ENCODE data around the gene OSBPL3.
"Not testable (repeated sequence)": the region's sequence is repeated elsewhere in the genome, so short reads cannot be mapped to it uniquely, and the experiment has no call there.

Gene OSBPL3

GRCh38 chr7:24917510-24918239 is 62.3 kb downstream of the OSBPL3 start:
- no peak for DNase-seq

- DNase-seq = no peak
Measured at GRCh38 chr7:24916463-24917040, 63.4 kb downstream of the OSBPL3 start.

GRCh38 chr7:24914465-24914859 is 65.5 kb downstream of the OSBPL3 start:
- DNase-seq = no peak

GRCh38 chr7:24913801-24914464 is 66.0 kb downstream of the OSBPL3 start:
- no peak for DNase-seq

- no peak for DNase-seq
Measured at GRCh38 chr7:24912874-24913514, 67.0 kb downstream of the OSBPL3 start.

GRCh38 chr7:24912424-24912823 is 67.6 kb downstream of the OSBPL3 start:
- DNase-seq = no peak

- DNase-seq = peak; percentile 69
Measured at GRCh38 chr7:24911213-24911603, 68.8 kb downstream of the OSBPL3 start.

- no peak for DNase-seq
Measured at GRCh38 chr7:24910551-24911212, 69.3 kb downstream of the OSBPL3 start.

- no peak for DNase-seq
Measured at GRCh38 chr7:24908727-24909126, 71.3 kb downstream of the OSBPL3 start.

- no peak for DNase-seq
Measured at GRCh38 chr7:24908166-24908565, 71.8 kb downstream of the OSBPL3 start.

GRCh38 chr7:24907311-24907886 is 72.6 kb downstream of the OSBPL3 start:
- peak; percentile 76 for DNase-seq

- DNase-seq = no peak
Measured at GRCh38 chr7:24905996-24906770, 73.8 kb downstream of the OSBPL3 start.

- DNase-seq = not testable (repeated sequence)
Measured at GRCh38 chr7:24903992-24904391, 76.0 kb downstream of the OSBPL3 start.

- DNase-seq = no peak
Measured at GRCh38 chr7:24903559-24903958, 76.4 kb downstream of the OSBPL3 start.

GRCh38 chr7:24902931-24903330 is 77.0 kb downstream of the OSBPL3 start:
- DNase-seq = no peak

GRCh38 chr7:24902276-24902675 is 77.7 kb downstream of the OSBPL3 start:
- DNase-seq = no peak

- no peak for DNase-seq
Measured at GRCh38 chr7:24899905-24900304, 80.1 kb downstream of the OSBPL3 start.

GRCh38 chr7:24899161-24899560 is 80.8 kb downstream of the OSBPL3 start:
- no peak for DNase-seq

- DNase-seq = peak; percentile 54
Measured at GRCh38 chr7:24898691-24899090, 81.3 kb downstream of the OSBPL3 start.

- DNase-seq = no peak
Measured at GRCh38 chr7:24896031-24896501, 83.9 kb downstream of the OSBPL3 start.

GRCh38 chr7:24894429-24895221 is 85.4 kb downstream of the OSBPL3 start:
- DNase-seq = no peak
